ENCODE results near the gene SIPA1. TPM values are rescaled to one million over a fixed set of nuclear protein-coding genes. Genes with fewer than 3 reads are reported as not detected.

The SIPA1 gene
- total and polyA plus RNA-seq, 4 donors, result 15.4 to 34.9 (median 22.8) TPM

DNA sequence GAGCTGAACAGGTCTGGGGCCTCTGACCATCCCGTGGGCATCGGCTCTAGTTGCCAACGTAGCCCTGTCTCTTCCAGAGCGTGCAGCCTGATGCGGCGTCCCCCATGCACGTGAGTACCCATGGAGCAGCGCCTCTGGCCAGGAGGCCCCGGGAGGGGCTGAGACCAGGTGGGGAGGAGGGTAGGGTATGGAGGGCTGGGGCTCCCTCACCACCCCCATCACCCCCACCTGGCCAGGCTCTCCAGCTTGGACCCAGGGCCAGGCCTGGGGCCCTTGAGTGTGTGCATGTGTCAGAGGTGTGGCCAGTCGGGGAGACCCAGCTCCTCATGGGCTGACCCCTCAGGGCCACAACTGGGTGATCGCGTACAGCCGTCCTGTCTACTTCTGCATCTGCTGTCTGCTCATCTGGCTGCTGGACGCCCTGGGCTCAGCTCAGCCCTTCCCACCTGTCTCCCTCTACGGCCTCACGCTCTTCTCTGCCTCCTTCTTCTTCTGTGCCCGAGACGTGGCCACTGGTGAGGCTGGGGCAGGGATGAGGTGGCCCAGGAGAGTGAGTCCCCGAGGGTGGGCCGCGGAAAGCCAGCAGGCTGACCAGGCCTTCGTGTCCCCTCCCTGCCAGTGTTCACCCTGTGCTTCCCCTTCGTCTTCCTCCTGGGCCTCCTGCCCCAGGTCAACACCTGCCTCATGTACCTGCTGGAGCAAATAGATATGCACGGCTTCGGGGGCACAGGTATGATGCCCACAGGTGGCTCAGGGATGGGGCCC, 13.9 kb upstream of the SIPA1 start:
- TF ChIP-seq RXRA (IDR thresholded peaks at IDR 0.05) (no peak), FOXA2 (IDR thresholded peaks at IDR 0.05) (no peak), JUND (IDR thresholded peaks at IDR 0.05) (no peak), RAD21 (IDR thresholded peaks at IDR 0.05) (no peak), EGR1 (IDR thresholded peaks at IDR 0.05; ENCODE audit: low read depth in 2 of 2) (no peak), GABPA (IDR thresholded peaks at IDR 0.05 in 1 of 2, conservative IDR thresholded peaks at IDR 0.05 in 1 of 2) (no peak), FOXA1 (IDR thresholded peaks at IDR 0.05) (no peak), HNF4G (IDR thresholded peaks at IDR 0.05) (no peak), SP1 (IDR thresholded peaks at IDR 0.05) (no peak), YY1 (IDR thresholded peaks at IDR 0.05) (no peak)
- TF ChIP-seq, protein P1, sequence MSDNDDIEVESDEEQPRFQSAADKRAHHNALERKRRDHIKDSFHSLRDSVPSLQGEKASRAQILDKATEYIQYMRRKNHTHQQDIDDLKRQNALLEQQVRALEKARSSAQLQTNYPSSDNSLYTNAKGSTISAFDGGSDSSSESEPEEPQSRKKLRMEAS (IDR thresholded peaks at IDR 0.05), result no peak
- TF ChIP-seq, protein P2, sequence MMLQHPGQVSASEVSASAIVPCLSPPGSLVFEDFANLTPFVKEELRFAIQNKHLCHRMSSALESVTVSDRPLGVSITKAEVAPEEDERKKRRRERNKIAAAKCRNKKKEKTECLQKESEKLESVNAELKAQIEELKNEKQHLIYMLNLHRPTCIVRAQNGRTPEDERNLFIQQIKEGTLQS (IDR thresholded peaks at IDR 0.05), result no peak
- TF ChIP-seq, protein P3, sequence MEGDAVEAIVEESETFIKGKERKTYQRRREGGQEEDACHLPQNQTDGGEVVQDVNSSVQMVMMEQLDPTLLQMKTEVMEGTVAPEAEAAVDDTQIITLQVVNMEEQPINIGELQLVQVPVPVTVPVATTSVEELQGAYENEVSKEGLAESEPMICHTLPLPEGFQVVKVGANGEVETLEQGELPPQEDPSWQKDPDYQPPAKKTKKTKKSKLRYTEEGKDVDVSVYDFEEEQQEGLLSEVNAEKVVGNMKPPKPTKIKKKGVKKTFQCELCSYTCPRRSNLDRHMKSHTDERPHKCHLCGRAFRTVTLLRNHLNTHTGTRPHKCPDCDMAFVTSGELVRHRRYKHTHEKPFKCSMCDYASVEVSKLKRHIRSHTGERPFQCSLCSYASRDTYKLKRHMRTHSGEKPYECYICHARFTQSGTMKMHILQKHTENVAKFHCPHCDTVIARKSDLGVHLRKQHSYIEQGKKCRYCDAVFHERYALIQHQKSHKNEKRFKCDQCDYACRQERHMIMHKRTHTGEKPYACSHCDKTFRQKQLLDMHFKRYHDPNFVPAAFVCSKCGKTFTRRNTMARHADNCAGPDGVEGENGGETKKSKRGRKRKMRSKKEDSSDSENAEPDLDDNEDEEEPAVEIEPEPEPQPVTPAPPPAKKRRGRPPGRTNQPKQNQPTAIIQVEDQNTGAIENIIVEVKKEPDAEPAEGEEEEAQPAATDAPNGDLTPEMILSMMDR (IDR thresholded peaks at IDR 0.05; ENCODE audit: low read depth, low read length, missing input control), result no peak
- TF ChIP-seq, protein P4, sequence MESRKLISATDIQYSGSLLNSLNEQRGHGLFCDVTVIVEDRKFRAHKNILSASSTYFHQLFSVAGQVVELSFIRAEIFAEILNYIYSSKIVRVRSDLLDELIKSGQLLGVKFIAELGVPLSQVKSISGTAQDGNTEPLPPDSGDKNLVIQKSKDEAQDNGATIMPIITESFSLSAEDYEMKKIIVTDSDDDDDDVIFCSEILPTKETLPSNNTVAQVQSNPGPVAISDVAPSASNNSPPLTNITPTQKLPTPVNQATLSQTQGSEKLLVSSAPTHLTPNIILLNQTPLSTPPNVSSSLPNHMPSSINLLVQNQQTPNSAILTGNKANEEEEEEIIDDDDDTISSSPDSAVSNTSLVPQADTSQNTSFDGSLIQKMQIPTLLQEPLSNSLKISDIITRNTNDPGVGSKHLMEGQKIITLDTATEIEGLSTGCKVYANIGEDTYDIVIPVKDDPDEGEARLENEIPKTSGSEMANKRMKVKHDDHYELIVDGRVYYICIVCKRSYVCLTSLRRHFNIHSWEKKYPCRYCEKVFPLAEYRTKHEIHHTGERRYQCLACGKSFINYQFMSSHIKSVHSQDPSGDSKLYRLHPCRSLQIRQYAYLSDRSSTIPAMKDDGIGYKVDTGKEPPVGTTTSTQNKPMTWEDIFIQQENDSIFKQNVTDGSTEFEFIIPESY (IDR thresholded peaks at IDR 0.05), result no peak

DNA sequence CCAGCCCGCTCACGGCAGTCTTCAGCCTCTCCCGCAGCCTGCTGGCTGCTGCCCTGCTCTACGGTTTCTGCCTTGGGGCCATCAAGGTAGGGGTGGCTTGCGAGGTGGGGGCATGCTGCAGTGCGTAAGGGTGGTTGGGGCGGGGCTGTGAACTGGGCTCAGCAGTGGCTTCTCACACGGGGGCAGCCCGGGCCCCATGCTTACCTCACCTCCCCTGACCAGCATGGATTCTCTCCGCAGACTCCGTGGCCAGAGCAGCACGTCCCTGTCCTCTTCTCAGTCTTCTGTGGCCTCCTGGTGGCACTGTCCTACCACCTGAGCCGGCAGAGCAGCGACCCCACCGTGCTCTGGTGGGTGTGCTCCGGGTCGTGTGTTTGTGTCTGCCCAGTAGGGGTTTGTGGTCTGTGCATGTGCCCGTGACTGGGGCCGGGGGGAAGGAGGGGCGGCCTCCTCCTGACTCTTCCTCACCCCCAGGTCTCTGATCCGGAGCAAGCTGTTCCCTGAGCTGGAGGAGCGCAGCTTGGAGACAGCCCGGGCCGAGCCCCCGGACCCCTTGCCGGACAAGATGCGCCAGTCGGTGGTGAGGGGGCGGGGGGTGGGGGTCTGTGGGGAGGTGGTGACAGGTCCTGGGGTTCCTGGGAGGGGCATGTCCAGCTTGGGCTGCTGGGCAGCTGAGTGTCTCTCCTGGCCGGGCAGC, 12.8 kb upstream of the SIPA1 start:
- H3K9ac ChIP-seq (ENCODE audit: low read depth in 1 of 2, low read length in 2 of 2), result no peak overlapping the region
- no peak for DNase-seq (ENCODE audit: low spot score)
- no peak overlapping the region for H3K4me3 ChIP-seq (ENCODE audit: low read depth in 1 of 3, low read length in 3 of 3)
- WGBS, result 93% methylated on average over 30 of the region's 30 CpGs
- no peaks in the 10 kb centered on the region for H3K9me3 ChIP-seq (ENCODE audit: control insufficient read depth in 4 of 4, low read length in 3 of 4)
- TF ChIP-seq HNF4G (IDR thresholded peaks at IDR 0.05) (no peak), FOXA2 (IDR thresholded peaks at IDR 0.05) (no peak), EGR1 (IDR thresholded peaks at IDR 0.05; ENCODE audit: low read depth in 2 of 2) (no peak), GABPA (IDR thresholded peaks at IDR 0.05 in 1 of 2, conservative IDR thresholded peaks at IDR 0.05 in 1 of 2) (no peak), SP1 (IDR thresholded peaks at IDR 0.05) (no peak), RXRA (IDR thresholded peaks at IDR 0.05) (no peak), YY1 (IDR thresholded peaks at IDR 0.05) (no peak), TAF1 (conservative IDR thresholded peaks at IDR 0.05) (no peak)
- TF ChIP-seq, protein P1 (IDR thresholded peaks at IDR 0.05), result no peak
- TF ChIP-seq, protein P5, sequence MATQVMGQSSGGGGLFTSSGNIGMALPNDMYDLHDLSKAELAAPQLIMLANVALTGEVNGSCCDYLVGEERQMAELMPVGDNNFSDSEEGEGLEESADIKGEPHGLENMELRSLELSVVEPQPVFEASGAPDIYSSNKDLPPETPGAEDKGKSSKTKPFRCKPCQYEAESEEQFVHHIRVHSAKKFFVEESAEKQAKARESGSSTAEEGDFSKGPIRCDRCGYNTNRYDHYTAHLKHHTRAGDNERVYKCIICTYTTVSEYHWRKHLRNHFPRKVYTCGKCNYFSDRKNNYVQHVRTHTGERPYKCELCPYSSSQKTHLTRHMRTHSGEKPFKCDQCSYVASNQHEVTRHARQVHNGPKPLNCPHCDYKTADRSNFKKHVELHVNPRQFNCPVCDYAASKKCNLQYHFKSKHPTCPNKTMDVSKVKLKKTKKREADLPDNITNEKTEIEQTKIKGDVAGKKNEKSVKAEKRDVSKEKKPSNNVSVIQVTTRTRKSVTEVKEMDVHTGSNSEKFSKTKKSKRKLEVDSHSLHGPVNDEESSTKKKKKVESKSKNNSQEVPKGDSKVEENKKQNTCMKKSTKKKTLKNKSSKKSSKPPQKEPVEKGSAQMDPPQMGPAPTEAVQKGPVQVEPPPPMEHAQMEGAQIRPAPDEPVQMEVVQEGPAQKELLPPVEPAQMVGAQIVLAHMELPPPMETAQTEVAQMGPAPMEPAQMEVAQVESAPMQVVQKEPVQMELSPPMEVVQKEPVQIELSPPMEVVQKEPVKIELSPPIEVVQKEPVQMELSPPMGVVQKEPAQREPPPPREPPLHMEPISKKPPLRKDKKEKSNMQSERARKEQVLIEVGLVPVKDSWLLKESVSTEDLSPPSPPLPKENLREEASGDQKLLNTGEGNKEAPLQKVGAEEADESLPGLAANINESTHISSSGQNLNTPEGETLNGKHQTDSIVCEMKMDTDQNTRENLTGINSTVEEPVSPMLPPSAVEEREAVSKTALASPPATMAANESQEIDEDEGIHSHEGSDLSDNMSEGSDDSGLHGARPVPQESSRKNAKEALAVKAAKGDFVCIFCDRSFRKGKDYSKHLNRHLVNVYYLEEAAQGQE (IDR thresholded peaks at IDR 0.05), result no peak
- TF ChIP-seq, protein P4 (IDR thresholded peaks at IDR 0.05), result no peak
- peaks cover 0 to 3% (median 1%) of the 10 kb centered on the region in 4 donors for H3K4me1 ChIP-seq (ENCODE audit: control insufficient read depth in 4 of 4, insufficient read depth in 4 of 4, low read length in 3 of 4)
- no peaks in the 10 kb centered on the region for H3K27me3 ChIP-seq (ENCODE audit: control insufficient read depth in 4 of 4, insufficient read depth in 4 of 4, low read length in 3 of 4)
- no peak overlapping the region for H3K27ac ChIP-seq (ENCODE audit: low read depth in 1 of 2, low read length in 2 of 2)
- peaks cover 14 to 69% (median 18%) of the 10 kb centered on the region in 4 donors for H3K36me3 ChIP-seq (ENCODE audit: control insufficient read depth in 4 of 4, insufficient read depth in 3 of 4, low read depth in 1 of 4, low read length in 3 of 4)

More for the DNA sequence above, 13.9 kb upstream of the SIPA1 start:
- no peak for DNase-seq (ENCODE audit: low spot score)
- H3K9ac ChIP-seq (ENCODE audit: low read depth in 1 of 2, low read length in 2 of 2), result no peak overlapping the region
- no peak overlapping the region for H3K4me3 ChIP-seq (ENCODE audit: low read depth in 1 of 3, low read length in 3 of 3)
- H3K36me3 ChIP-seq (ENCODE audit: control insufficient read depth in 4 of 4, insufficient read depth in 3 of 4, low read depth in 1 of 4, low read length in 3 of 4), result peaks cover 10 to 69% (median 15%) of the 10 kb centered on the region in 4 donors
- no peak overlapping the region for H3K27ac ChIP-seq (ENCODE audit: low read depth in 1 of 2, low read length in 2 of 2)
- 94% methylated on average over 25 of the region's 25 CpGs for WGBS
- H3K9me3 ChIP-seq (ENCODE audit: control insufficient read depth in 4 of 4, low read length in 3 of 4), result no peaks in the 10 kb centered on the region
- no peaks in the 10 kb centered on the region for H3K27me3 ChIP-seq (ENCODE audit: control insufficient read depth in 4 of 4, insufficient read depth in 4 of 4, low read length in 3 of 4)
- peaks cover 0 to 3% (median 1%) of the 10 kb centered on the region in 4 donors for H3K4me1 ChIP-seq (ENCODE audit: control insufficient read depth in 4 of 4, insufficient read depth in 4 of 4, low read length in 3 of 4)

All from liver (tissue), 9 donors.